Naive B cell (primary cell): ENCODE data around the gene ALOX12. TPM values are rescaled to one million over a fixed set of nuclear protein-coding genes. Genes with fewer than 3 reads are reported as not detected.
"Not testable (repeated sequence)": the region's sequence is repeated elsewhere in the genome, so short reads cannot be mapped to it uniquely, and the experiment has no call there.

Experiments
- ATAC-seq, 2 donors: fragments of 150-1000 bp; cut with Tn5 transposase; 2 replicates each; pipeline ENCODE4 v1.10.0; 2021; ENCODE audit warnings: low read depth in 2 of 2, mild to moderate bottlenecking in 2 of 2, moderate library complexity in 2 of 2
- DNase-seq: peaks from one replicate; pipeline ENCODE4 v3.0.0; 2022
- H3K27ac Mint-ChIP-seq, 6 donors: one replicate each; pipeline ENCODE4 v1.8.0; 2020 to 2022; ENCODE audit warnings: mild to moderate bottlenecking in 6 of 6, mixed read lengths in 6 of 6, moderate library complexity in 5 of 6, inconsistent platforms in 2 of 6
- H3K27me3 Mint-ChIP-seq, 3 donors: one replicate each; pipeline ENCODE4 v1.8.0; 2021 to 2022; ENCODE audit warnings: mixed read lengths in 3 of 3, mild to moderate bottlenecking in 1 of 3
- H3K36me3 Mint-ChIP-seq, 2 donors: one replicate each; pipeline ENCODE4 v1.8.0; 2020 to 2022; ENCODE audit warnings: mixed read lengths in 2 of 2, inconsistent platforms in 1 of 2, mild to moderate bottlenecking in 1 of 2
- H3K4me1 Mint-ChIP-seq, 3 donors: one replicate each; pipeline ENCODE4 v1.8.0; 2020 to 2022; ENCODE audit warnings: mixed read lengths in 3 of 3, inconsistent platforms in 1 of 3, mild to moderate bottlenecking in 1 of 3, moderate library complexity in 1 of 3
- H3K4me3 Mint-ChIP-seq, 8 donors: one replicate each; pipeline ENCODE4 v1.8.0; 2020 to 2022; ENCODE audit warnings: mild to moderate bottlenecking in 8 of 8, mixed read lengths in 8 of 8, moderate library complexity in 8 of 8, inconsistent platforms in 2 of 8
- H3K9me3 Mint-ChIP-seq, 7 donors: one replicate each; pipeline ENCODE4 v1.8.0; 2020 to 2022; ENCODE audit warnings: mixed read lengths in 7 of 7, mild to moderate bottlenecking in 5 of 7, inconsistent platforms in 2 of 7, moderate library complexity in 1 of 7
- polyA plus RNA-seq, 6 donors: library from polyadenylated mRNA; unstranded; fragments of 300-500 nt; fragmentation: Illumina TruSeq; gene quantifications; one replicate each; pipeline ENCODE4 v1.2.3, GENCODE V29; 2021; ENCODE audit warnings: low read depth in 6 of 6

Gene ALOX12
- polyA plus RNA-seq, 6 donors from 2014 or later, result 0.27 to 2.5 (median 1.4) TPM; not detected in 1

GRCh38 chr17:7047566-7047965 is 51.7 kb downstream of the ALOX12 start:
- H3K27ac Mint-ChIP-seq, result peak overlapping the region; percentile 24 to 97 (median 86)
- H3K36me3 Mint-ChIP-seq, result no peaks in the 10 kb centered on the region
- H3K9me3 Mint-ChIP-seq, result no peaks in the 10 kb centered on the region

GRCh38 chr17:7048968-7049367 is 53.1 kb downstream of the ALOX12 start:
- ATAC-seq (no peak), DNase-seq (no peak)
- H3K27me3 Mint-ChIP-seq, result peaks cover 0 to 12% (median 4%) of the 10 kb centered on the region in 3 donors
- H3K4me3 Mint-ChIP-seq, result peak overlapping the region in 1 of 8 donors; percentile 19
- H3K36me3 Mint-ChIP-seq, result no peaks in the 10 kb centered on the region
- no peaks in the 10 kb centered on the region for H3K9me3 Mint-ChIP-seq
- H3K27ac Mint-ChIP-seq, result peak overlapping the region in 2 of 6 donors; percentile 9 to 74
- peaks cover 19 to 31% (median 22%) of the 10 kb centered on the region in 3 donors for H3K4me1 Mint-ChIP-seq

More at GRCh38 chr17:7047566-7047965, 51.7 kb downstream of the ALOX12 start:
- peaks cover 28 to 34% (median 30%) of the 10 kb centered on the region in 3 donors for H3K4me1 Mint-ChIP-seq
- ATAC-seq (no peak), DNase-seq (no peak)
- H3K4me3 Mint-ChIP-seq, result peak overlapping the region in 6 of 8 donors; percentile 25 to 93 (median 84)
- peaks cover 0 to 12% (median 4%) of the 10 kb centered on the region in 3 donors for H3K27me3 Mint-ChIP-seq

- Mint-ChIP-seq H3K27ac (peak overlapping the region in 1 of 6 donors; percentile 27), H3K4me1 (peaks cover 16 to 24% (median 20%) of the 10 kb centered on the region in 3 donors), H3K27me3 (peaks cover 0 to 12% (median 4%) of the 10 kb centered on the region in 3 donors)
- H3K4me3 Mint-ChIP-seq, H3K36me3 Mint-ChIP-seq, DNase-seq, H3K9me3 Mint-ChIP-seq, ATAC-seq: not testable (repeated sequence)
These were observed 54.7 kb downstream of the ALOX12 start for GRCh38 chr17:7050583-7050982.

- Mint-ChIP-seq H3K27me3 (peaks cover 9 to 14% (median 12%) of the 10 kb centered on the region in 3 donors), H3K27ac (no peak overlapping the region), H3K4me3 (no peak overlapping the region), H3K36me3 (no peaks in the 10 kb centered on the region), H3K4me1 (peaks cover 0 to 4% (median 3%) of the 10 kb centered on the region in 3 donors), H3K9me3 (no peaks in the 10 kb centered on the region)
- ATAC-seq (no peak), DNase-seq (no peak)
These were observed 60.5 kb downstream of the ALOX12 start for GRCh38 chr17:7056386-7056785.

- Mint-ChIP-seq H3K27me3 (peaks cover 20 to 30% (median 24%) of the 10 kb centered on the region in 3 donors), H3K36me3 (no peaks in the 10 kb centered on the region), H3K27ac (peak overlapping the region in 2 of 6 donors; percentile 54 to 75), H3K9me3 (no peaks in the 10 kb centered on the region), H3K4me3 (no peak overlapping the region), H3K4me1 (peaks cover 0 to 3% (median 0%) of the 10 kb centered on the region in 3 donors)
- ATAC-seq, result no peak
- no peak for DNase-seq
These were observed 63.1 kb downstream of the ALOX12 start for GRCh38 chr17:7058831-7059447.

Other genes with a start within 250 kb of the ALOX12 start
- 10 to 100 TPM; 18.6 to 75.1 (median 22.9) TPM for gene XAF1, start 240.0 kb upstream of the ALOX12 start, polyA plus RNA-seq
- not detected for gene FBXO39, start 219.8 kb upstream of the ALOX12 start, polyA plus RNA-seq
- not detected for gene TEKT1, start 164.3 kb upstream of the ALOX12 start, polyA plus RNA-seq
- 100 to 1,000 TPM; 678 to 895 (median 858) TPM for gene RNASEK, start 16.6 kb downstream of the ALOX12 start, polyA plus RNA-seq
- gene BCL6B, start 27.0 kb downstream of the ALOX12 start, polyA plus RNA-seq, result under 1 TPM in 3 of 6 donors, not detected in 3; 0.21 to 0.36 (median 0.29) TPM
- 1 to 10 TPM in 5 of 6 donors, under 1 TPM in 1; 0.66 to 3.0 (median 2.4) TPM for gene SLC16A13, start 40.0 kb downstream of the ALOX12 start, polyA plus RNA-seq
- 1 to 10 TPM in 5 of 6 donors, not detected in 1; 1.8 to 3.6 (median 2.3) TPM for gene SLC16A11, start 48.0 kb downstream of the ALOX12 start, polyA plus RNA-seq
- under 1 TPM in 1 of 6 donors, not detected in 5; 0.82 TPM for gene CLEC10A, start 84.2 kb downstream of the ALOX12 start, polyA plus RNA-seq
- not detected for gene ASGR2, start 118.8 kb downstream of the ALOX12 start, polyA plus RNA-seq
- gene ASGR1, start 183.3 kb downstream of the ALOX12 start, polyA plus RNA-seq, result under 1 TPM in 1 of 6 donors, not detected in 5; 0.19 TPM
- under 1 TPM in 5 of 6 donors, not detected in 1; 0.06 to 0.29 (median 0.22) TPM for gene DLG4, start 223.8 kb downstream of the ALOX12 start, polyA plus RNA-seq
- gene ACADVL, start 223.9 kb downstream of the ALOX12 start, polyA plus RNA-seq, result 100 to 1,000 TPM in 1 of 6 donors, 10 to 100 TPM in 5; 63.9 to 102 (median 75.0) TPM
- 10 to 100 TPM; 23.4 to 33.1 (median 25.5) TPM for gene DVL2, start 238.5 kb downstream of the ALOX12 start, polyA plus RNA-seq
- 10 to 100 TPM; 11.9 to 24.2 (median 20.5) TPM for gene PHF23, start 243.4 kb downstream of the ALOX12 start, polyA plus RNA-seq
- 1,000 to 10,000 TPM in 4 of 6 donors, 100 to 1,000 TPM in 2; 833 to 1,381 (median 1,181) TPM for gene GABARAP, start 246.4 kb downstream of the ALOX12 start, polyA plus RNA-seq